HG03442 (cell line): ENCODE data around the gene CAPN8.

Source experiments
- ATAC-seq: cut with Tn5 transposase; IDR thresholded peaks from one replicate; pipeline ENCODE4 v1.9.1; 2021; ENCODE audit warnings: mild to moderate bottlenecking, moderate library complexity; ENCODE audit not compliant: unreplicated experiment

CAPN8 gene

DNA sequence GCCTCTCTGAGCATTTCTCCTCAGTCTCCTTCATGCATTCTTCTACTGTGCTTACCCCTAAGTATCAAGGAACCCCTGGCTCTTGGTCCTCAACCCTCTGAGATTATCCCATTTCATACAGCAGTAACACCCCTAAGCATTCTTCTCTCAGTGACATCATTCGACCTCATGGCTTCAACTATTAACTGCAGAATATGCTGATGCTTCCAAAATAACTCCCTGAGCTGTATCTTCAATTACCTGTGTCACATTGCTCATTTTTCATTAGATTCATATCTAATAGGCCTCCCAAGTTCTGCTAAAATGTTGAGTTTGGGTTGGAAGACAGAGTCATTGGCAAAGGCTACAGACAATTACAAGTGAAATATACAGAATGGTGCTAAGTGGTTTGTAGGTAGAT, 7.5 kb downstream of the CAPN8 start:
- no peak for ATAC-seq

DNA sequence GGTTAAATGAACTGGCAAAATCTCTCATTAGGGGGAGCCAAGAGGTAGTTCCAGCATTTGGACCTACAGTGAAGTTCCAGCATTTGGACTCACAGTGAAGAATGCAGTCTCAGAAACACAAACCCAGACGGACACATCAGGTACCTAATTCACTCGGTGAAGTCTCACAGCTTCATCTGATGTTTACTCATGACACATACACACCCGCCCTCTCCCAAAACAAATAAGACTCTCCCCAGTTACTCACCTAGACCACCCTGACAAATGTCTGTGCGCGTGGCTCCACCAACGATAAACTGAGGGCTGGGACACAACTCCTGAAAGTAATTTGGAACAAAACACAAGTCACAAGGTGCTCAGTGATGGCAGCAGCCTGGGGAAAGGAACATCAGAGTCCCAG, 11.4 kb downstream of the CAPN8 start:
- ATAC-seq = no peak

DNA sequence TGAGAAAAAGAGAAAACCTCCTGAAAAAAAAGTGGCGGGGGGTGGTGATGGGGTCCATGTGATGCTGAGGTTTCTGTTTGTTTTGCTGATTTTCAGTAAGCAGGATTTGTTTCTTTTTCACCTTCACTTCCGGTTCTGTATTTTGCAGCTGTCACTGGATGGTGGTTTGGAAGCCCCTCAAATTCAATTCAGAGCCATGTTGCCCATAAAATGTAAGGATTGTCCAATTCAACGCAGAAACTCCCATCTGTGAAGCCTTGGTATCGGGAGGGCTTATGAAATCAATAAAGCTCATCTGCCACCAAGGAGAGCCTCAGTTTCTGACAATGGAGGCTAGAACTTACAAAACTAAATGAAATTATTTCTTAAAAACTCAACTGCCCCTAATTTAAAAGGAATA, 12.1 kb downstream of the CAPN8 start:
- no peak for ATAC-seq

DNA sequence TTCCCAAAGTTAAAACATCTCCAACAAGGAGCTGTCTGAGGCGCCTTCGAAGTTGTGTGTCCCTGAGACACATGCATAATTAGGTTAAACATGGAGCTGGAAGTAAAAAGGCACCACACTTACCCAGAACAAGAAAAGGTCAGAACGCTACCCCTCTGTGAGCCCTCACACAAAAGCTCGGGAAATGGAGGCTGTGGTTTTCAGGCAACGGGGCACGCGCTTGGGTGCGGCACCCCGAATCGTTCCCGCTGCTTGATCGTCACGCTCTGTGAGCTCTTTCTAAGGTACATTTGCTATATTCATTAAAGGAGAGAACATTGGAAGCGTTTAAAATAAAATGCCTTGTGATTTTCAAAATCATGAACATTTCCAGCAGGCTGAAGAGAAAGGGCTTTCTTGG, 12.5 kb downstream of the CAPN8 start:
- no peak for ATAC-seq

DNA sequence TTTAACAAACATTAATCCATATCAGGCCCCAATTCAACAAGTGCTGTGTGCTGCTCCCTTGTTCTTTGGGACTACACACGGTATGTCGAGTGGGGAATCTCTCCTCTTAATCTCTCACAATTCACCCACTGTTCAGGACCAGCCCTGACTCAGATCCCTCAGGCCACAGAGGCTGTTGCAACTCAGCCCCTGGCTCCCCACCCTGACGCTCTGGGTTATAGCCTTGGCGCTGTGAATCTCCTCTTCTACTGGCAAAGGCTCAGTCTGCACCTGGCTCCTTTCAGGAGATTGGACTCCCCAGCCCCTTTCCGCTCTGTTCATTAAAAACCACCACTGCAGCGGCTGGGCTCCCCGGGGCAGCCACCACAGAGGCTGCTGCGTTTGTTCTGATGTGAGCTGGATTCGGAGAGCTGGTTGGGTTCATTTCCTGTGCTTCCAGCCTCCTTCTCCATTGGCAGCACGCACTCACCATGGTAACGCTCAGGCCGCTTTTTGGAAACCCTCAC, 13.0 kb downstream of the CAPN8 start:
- ATAC-seq = no peak

DNA sequence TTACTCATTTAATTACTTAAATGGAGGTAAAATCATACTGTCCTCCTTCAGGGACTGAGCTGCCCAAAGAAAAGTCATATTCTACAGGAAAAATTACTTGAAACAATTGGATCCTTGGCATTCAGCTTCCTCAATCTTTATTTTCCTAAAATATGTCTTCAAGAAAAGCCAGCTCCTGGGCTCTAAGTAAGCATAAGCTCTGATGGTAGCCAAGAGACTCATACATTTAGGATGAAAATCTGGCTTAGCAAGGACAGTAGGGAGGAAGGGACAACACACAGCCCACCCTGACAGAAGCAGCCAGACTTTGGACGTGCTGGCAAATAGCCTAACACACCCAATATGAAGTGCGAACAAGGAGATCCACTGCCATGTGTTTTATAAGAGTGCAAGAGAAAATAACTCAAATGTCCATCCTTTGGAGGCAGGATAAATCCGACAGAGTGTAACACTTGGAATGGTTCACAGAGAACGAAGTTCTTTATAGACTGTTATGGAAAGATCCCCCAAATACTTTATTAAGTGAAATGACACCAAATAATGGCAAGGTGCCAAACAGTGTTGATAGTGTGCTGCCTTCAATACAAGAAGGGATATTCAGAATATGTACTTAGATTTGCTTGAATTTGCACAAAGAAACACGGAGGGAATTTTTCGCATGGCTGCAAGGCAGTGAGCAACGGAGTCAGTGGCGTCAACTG, 14.1 kb downstream of the CAPN8 start:
- ATAC-seq = no peak

DNA sequence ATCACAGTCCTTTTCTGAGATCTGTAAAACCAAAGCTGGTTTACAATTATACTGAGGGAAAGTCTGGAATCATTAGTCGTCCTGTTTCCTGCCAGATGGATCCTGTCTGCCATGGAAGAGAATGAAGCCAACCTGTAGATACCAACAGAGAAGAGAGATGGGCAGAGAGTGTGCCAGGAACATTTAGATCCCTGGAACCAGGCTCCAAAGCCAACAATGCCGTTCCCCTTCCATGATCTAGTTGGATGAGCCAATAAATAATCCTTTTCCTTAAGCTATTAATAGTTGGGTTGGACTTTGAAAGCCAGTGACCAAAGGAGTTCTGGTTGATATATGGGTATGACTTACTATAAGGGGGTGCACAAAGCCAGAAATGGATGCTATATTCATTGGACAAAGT, 15.0 kb downstream of the CAPN8 start:
- ATAC-seq = no peak

DNA sequence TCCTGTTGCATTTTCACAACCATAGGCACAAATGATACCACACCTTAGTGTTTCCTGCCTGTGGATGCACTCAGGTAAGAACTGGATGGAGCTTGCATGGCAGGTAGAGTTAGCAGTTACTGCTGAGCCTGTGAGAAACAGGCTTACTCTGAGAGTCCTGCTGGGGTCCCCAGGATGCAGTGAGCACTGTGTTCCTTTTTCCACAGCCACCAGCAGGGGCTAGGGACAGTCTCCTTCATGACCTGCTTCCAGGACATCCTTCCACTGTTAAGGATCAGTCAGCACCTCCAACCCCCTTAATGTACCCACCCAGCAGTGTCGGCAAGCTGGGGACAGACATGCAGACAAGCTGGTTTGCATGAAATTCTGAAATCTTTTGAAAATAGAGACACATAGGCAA, 16.3 kb downstream of the CAPN8 start:
- no peak for ATAC-seq

DNA sequence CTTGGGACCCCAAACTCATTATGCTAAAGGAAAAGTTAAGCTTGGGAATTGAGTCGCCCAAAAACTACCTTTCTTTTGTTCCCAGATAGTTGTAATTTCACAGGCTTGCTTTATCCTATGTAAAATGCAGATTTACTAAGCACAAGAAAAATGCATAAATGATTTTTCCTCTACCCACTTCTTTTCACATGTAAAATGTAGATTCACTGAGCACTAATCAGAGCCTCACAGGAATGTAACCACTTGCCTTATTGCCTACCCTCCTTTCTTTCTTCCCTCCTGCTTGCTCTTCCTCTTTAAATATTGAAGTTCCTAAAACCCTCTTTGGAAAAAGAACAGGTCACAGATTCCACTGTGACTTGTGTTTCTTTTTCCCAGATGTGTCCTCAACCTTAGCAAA, 18.3 kb downstream of the CAPN8 start:
- no peak for ATAC-seq

DNA sequence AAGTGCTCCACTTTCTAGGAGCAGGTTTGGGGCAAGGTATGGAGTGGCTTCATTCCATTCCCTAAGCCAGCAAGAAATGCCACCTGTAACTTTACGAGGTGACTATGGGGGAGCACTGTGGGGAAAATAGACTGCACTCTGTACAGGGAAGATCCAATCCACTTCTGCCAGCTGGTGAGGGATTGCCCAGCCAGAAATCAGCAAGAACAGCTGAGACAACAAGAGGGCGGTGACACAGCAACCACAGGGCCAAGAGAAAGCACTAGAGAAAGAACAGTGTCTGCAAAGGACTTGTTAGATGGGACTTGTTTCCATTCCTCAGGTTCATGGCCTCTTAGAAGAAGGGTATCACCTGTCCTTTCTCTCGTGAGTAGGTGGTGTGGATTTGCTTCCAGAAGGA, 19.6 kb downstream of the CAPN8 start:
- no peak for ATAC-seq

DNA sequence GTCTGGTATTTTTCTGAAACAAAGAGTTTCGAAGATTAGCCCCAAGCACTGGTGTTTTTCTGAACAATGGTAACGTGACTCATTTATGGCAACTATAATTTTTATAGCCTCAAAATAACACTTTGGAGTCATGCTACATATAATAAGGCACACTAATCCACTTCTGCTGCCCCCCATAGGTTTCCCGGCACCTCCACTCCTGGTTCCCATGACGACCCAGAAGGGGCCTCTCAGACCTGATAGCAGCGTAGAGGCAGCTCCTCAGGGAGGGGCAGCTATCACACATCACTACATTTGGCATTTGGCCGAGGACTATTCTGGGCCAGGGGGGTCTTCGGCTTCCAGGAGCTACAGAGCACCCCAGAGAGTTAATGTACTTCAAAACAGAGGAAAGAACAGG, 23.3 kb downstream of the CAPN8 start:
- ATAC-seq = no peak

DNA sequence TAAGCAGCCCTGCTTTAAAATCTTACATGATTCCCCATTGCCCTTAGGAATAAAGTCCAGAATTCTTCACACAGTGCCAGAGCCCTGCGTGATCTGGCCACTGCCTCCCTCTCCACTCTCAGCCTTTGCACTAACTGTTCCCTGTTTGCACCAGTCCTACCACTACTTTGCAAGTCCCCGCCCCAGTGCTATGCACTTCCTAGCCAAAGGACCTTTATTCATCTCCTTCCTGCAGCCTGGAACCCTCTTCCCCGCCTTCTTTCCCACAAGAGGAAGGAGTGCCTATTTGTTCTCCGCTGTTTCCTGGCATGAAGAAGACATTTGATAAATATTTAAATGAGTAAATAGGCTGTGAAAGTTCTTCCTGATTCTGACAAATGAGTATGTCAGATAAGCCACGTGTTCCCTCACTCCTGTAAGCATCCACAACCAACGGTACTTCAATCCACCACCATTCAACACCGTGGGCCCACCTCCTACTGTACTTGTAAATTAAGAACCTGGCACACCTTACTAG, 23.9 kb downstream of the CAPN8 start:
- no peak for ATAC-seq

DNA sequence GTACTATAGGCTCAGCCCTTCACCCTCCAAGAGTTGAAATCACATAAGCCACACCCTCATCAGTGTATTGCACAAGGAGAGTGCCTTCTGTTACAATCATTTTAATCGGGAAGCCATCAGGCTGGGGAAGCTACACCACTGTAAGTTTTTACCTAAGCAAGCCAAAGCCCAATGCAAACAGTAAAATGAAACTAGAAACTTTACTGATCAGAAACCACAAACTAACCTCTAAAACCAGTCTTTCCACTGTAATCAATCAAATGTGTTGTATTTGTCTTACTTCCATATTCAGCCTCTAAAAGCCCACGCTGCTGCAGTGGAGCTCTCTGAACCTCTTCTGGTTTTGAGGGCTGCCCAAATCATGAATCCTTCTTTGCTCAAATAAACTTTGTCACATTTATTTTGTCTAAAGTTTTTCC, 26.2 kb downstream of the CAPN8 start:
- no peak for ATAC-seq

DNA sequence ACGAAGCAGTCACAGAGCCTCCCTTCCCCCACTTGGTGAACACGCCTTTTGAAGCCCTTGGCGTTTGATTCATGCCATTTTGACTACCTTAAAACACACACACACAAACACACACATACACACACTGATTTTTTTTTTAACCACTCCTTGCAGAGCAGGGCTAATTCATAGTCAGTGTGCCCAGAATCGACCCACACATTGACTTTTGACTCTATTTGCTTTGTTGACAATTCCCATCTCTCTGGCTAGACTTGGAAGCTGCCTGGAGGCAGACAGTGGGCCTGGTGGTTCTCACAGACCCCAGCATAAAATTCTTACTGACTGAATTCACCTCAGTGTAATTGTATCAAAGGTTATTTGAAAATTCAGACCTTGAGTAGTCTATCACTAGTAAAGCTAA, 30.3 kb downstream of the CAPN8 start:
- ATAC-seq = no peak

DNA sequence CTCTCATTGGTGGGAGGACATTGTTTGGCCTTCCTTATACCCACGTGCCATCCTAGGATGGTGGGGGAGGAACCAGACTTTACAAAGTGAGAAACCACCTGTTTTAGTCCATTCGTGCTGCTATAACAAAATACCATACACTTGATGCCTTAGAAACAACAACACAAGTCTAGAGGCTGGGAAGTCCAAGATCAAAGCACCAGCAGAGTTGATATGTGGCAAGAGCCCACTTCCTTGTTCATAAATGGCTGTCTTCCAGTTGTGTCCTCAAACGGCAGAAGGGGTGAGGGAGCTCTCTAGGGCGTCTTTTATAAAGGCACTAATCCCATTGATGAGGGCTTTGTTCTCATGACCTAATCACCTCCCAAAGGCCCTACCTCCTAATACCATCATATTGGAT, 31.1 kb downstream of the CAPN8 start:
- ATAC-seq = no peak

DNA sequence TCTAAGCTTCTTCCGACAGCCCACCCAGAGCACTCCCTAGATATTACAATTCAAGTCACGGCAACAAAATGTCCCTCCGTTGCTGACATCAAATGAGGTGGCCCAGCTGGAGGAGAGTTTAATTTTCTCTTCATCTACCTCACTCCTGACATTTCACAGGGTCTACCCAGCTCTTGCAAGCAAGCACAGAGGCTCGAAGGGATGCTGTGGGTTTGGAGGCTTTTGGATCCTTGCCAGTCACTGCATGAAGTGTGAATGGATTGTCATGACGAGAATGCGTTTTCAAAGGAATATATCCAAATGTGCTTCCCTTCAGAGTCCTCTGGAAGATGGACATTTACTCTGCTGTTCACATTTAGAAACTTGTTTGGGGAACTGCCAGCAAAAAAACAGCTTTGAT, 33.5 kb downstream of the CAPN8 start:
- no peak for ATAC-seq

DNA sequence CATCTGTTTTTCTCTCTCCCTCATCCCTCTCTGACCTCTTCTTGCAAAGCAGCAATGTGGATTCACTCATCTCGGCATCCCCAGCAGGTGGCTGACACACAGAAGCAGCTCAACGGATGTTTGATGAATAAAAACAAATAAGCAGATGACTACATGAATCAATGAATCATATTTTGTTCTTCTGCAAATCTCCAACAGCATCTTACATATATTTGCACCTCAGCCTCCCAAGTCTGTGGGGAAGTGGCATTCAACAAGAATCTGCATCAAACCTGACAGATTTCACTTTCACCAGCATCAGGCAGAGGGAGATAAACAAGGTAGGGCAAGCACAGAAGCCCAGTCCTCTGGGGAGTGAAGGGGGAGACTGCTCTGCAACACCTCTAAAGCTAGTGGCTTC, 34.0 kb downstream of the CAPN8 start:
- ATAC-seq = no peak

DNA sequence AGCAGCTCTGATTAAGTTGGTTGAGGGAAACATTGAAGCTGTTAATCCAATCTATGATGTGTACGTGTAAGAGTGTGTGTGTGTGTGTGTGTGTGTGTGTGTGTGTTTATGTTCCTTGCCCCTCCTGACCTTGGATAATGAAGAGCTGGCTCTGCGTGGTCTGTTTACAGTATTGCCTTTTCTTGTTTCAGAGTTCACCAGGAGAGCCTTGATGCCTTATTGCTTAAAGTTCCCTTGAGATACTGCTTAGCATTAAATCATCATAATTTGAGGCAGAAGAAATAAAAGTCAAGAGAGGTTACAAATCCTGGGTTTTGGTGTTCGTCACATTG, 36.4 kb downstream of the CAPN8 start:
- no peak for ATAC-seq

DNA sequence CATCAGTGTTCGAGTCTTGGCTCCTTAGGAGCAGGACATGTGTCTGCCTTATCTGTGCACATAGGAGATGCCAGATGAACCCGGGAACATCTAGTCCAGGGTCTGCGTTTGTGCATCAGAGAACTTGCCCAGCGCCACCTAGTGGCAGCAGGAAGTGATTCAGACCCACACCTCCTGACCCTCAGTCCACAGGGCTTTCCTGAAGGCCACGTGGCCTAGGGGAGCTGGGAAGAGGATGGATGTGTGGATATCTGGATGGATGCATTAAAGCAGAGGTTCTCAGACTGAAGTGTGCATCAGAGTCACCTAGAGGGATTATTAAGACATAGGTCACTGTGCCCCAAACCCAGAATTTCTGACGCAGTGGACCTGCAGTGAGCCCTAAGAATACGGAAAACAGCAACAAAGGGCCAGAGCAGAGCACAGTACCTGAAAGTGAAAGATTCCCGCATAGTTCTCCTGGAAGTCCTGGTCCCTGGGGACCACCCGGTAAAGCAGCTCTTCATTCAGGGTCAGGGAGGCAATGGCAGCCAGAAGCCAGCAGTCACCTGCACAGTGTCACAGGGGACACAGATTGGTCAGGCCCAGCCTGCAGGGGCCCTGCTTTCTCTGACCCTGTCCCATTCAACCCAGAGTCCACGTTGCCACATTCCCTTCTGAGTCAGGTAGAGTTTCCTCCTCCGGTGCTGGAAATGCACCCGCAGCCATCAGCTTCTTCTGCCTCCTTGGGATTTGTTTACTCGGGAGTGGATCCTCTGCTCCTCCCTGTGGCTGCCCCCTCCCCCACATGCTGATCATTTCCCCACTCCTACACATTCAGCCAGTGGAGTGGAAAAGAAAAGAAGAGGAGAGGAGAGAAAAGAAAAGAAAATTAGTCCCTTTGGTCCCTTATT, 37.0 kb downstream of the CAPN8 start:
- peak; percentile 70 for ATAC-seq

DNA sequence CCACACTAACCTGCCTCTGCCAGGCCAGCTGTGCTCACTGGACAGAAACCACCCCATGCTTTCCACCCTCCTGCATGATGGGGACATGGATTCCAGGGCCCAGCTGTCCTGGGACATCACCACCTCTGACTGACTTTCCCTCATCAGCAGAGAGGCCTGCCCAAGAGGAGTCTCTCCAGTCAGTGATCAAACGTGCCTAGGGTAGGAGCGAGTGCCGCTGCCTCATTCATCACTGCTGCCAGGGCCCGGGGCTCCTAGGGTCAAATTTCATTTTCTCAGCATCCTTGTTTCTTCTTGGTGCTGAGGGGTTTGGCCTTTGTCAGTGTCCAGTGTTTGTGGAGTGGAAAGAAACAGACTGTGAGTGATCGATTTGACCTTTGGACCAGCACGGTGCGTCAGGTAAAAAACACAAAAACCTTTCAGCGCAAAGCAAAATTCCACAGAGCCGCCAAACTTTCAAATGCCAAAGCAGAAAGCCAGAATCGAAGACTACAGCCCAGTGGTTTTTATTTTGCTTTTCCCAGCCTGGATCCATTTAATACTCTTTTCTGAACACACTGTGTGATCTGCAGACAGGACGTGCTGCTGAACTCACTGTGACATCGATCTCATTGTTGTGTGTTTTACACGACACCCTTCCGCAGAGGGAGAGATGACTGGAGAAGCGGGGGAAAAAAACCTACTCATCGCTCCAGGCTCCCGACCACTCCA, 43.2 kb downstream of the CAPN8 start:
- no peak for ATAC-seq

DNA sequence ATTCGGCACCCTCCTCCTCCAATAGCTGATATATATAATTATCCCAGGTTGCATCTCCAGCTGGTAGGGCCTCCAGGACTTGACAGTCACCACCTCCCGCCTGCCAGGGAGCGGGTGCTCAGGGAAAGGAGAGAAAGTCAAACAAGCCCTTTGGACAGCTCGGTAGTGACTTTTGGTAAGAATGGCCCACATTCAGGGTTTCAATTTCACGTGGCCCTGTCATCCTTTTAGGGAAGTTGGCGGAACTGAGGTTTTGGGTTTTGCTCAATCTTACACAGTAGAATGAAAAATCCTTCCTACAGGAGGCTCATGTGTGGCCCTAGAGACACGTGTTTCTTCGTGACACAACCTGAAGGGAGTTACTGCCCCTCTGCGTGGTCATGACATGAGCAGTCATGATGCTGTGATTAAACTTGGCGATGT, 44.2 kb downstream of the CAPN8 start:
- ATAC-seq = peak; percentile 91
